Measurements from ENCODE around the gene SND1. TPM values are rescaled to one million over a fixed set of nuclear protein-coding genes. Genes with fewer than 3 reads are reported as not detected.

Gene SND1
- total RNA-seq, 2 donors from 2014 or later = 91.0 to 111 TPM

DNA sequence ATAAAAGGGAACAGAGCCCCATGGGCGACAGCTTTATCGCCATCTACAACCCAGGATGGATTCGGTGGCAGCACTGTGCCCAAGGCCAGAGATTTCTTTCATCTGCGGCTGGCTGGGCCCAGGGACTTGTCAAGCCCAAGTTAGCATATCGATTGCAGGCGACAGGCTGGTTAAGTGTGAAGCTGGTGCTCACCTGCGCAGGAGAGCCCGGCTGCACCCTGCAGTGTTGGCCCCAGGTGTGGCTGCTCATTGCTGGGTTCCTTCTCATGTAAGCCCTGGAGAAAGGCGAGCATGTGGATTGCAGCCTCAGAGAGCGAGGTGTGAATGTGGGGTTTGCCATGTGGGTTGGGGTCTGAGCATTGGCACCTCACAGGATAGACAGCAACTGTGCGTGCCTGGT lies 419.8 kb downstream of the SND1 start:
- no peak for DNase-seq (ENCODE audit: low spot score)
- H3K36me3 ChIP-seq = no peaks in the 10 kb centered on the region
- no peaks in the 10 kb centered on the region for H3K27me3 ChIP-seq (replicated peaks; ENCODE audit: insufficient read depth)
- no peak overlapping the region for H3K4me3 ChIP-seq
- no peak for ATAC-seq (ENCODE audit: insufficient number of reproducible peaks, low FRiP score, low read depth)
- H3K4me1 ChIP-seq (ENCODE audit: control insufficient read depth in 1 of 2, low read depth in 2 of 2) = no peaks in the 10 kb centered on the region
- TF ChIP-seq, protein P1, sequence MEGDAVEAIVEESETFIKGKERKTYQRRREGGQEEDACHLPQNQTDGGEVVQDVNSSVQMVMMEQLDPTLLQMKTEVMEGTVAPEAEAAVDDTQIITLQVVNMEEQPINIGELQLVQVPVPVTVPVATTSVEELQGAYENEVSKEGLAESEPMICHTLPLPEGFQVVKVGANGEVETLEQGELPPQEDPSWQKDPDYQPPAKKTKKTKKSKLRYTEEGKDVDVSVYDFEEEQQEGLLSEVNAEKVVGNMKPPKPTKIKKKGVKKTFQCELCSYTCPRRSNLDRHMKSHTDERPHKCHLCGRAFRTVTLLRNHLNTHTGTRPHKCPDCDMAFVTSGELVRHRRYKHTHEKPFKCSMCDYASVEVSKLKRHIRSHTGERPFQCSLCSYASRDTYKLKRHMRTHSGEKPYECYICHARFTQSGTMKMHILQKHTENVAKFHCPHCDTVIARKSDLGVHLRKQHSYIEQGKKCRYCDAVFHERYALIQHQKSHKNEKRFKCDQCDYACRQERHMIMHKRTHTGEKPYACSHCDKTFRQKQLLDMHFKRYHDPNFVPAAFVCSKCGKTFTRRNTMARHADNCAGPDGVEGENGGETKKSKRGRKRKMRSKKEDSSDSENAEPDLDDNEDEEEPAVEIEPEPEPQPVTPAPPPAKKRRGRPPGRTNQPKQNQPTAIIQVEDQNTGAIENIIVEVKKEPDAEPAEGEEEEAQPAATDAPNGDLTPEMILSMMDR (IDR thresholded peaks at IDR 0.05) = no peak
- no peaks in the 10 kb centered on the region for H3K9me3 ChIP-seq
- H3K27ac ChIP-seq = no peak overlapping the region

DNA sequence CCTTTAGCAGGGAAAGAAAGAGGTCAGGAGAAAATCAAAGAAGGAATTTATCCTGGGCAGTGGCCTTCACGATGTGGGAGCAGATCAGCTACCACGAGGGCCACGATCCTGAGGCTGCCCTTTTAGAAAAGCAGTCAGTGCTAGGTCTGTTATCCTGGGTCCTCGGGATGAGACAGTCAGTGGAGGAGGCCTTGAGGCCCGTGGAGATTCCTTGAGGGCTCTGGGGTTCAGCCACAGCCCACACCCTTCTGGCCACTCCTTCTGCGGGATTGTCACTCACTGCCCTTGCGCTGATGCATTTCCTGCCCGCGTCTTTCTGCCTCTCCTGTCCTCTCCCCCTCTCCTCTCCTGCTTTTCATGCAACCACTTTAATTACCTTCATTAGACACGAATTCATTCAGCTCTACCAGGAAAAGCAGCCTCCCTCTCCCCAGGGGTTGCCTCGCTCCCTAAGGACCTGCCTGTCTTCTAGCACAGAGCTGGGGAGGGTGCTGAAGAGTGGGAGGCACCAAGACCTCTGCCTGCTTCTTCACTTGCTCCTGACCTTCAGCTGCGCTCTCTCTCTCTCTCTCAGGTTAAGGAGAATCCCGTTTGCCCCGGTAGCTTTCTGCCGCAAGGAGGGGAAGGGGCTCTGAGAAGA lies 421.8 kb downstream of the SND1 start:
- H3K4me1 ChIP-seq (ENCODE audit: control insufficient read depth in 1 of 2, low read depth in 2 of 2) = no peaks in the 10 kb centered on the region
- no peaks in the 10 kb centered on the region for H3K9me3 ChIP-seq
- peaks cover 11% of the 10 kb centered on the region for H3K36me3 ChIP-seq
- H3K27me3 ChIP-seq (replicated peaks; ENCODE audit: insufficient read depth) = no peaks in the 10 kb centered on the region
- no peak overlapping the region for H3K4me3 ChIP-seq
- ATAC-seq (ENCODE audit: insufficient number of reproducible peaks, low FRiP score, low read depth) (no peak), DNase-seq (ENCODE audit: low spot score) (no peak)
- H3K27ac ChIP-seq = no peak overlapping the region
- TF ChIP-seq, protein P1 (IDR thresholded peaks at IDR 0.05) = no peak

GRCh38 chr7:128074336-128074735 lies 422.3 kb downstream of the SND1 start:
- Histone ChIP-seq H3K36me3 (peaks cover 11% of the 10 kb centered on the region), H3K4me1 (ENCODE audit: control insufficient read depth in 1 of 2, low read depth in 2 of 2) (no peaks in the 10 kb centered on the region), H3K4me3 (no peak overlapping the region), H3K27ac (no peak overlapping the region), H3K27me3 (replicated peaks; ENCODE audit: insufficient read depth) (no peaks in the 10 kb centered on the region), H3K9me3 (no peaks in the 10 kb centered on the region)
- no peak for ATAC-seq (ENCODE audit: insufficient number of reproducible peaks, low FRiP score, low read depth)
- TF ChIP-seq, protein P1 (IDR thresholded peaks at IDR 0.05) = no peak
- no peak for DNase-seq (ENCODE audit: low spot score)

- Histone ChIP-seq H3K4me1 (ENCODE audit: control insufficient read depth in 1 of 2, low read depth in 2 of 2) (no peaks in the 10 kb centered on the region), H3K27me3 (replicated peaks; ENCODE audit: insufficient read depth) (no peaks in the 10 kb centered on the region), H3K36me3 (peaks cover 11% of the 10 kb centered on the region), H3K4me3 (no peak overlapping the region), H3K9me3 (no peaks in the 10 kb centered on the region), H3K27ac (no peak overlapping the region)
- TF ChIP-seq, protein P1 (IDR thresholded peaks at IDR 0.05) = no peak
- ATAC-seq (ENCODE audit: insufficient number of reproducible peaks, low FRiP score, low read depth) = no peak
- no peak for DNase-seq (ENCODE audit: low spot score)
These were observed 422.7 kb downstream of the SND1 start for GRCh38 chr7:128074736-128075135.

DNA sequence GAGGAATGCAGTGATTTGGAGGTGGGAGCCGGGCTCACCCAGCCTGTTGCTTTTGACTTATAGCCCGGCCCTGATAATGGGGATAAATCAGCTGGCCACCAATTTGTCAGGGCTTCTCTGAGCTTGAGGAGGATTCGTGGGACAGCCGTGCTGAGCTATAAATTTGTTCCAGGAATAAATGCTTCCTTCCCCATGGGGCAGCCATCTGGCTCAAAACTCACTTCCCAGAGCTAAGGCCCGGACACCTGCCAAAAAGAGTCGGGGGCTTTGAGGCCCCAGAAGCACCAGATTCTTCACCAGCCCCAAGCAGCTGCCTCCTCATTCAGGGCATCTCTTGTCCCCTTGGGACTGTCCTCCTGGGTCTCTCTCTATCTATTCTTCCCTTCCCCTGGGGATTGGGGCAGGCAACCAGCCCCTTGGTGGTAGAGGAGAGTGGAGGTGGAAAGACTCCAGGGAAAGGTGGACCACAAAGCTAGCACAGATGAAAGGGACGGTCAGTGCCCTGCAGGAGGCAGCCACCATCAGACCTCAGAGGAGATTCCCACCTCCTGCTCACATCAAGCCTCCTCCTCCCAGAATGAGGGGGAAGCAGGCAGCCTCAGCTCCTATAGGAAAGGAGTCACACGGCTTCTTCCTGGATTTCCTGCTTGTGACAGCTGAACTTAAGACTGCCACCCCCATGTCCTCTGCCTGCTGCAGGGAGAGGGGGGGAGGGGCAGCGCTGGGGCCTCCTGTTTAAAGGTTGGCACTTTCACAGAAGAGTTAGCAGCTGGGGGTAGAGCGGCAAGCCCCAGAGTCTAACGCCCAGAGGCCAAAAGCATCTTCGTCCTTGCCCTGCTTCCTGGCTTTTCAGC lies 423.5 kb downstream of the SND1 start:
- H3K9me3 ChIP-seq = no peaks in the 10 kb centered on the region
- DNase-seq (ENCODE audit: low spot score) = no peak
- no peaks in the 10 kb centered on the region for H3K4me1 ChIP-seq (ENCODE audit: control insufficient read depth in 1 of 2, low read depth in 2 of 2)
- no peak for ATAC-seq (ENCODE audit: insufficient number of reproducible peaks, low FRiP score, low read depth)
- peaks cover 11% of the 10 kb centered on the region for H3K36me3 ChIP-seq
- H3K4me3 ChIP-seq = no peak overlapping the region
- H3K27me3 ChIP-seq (replicated peaks; ENCODE audit: insufficient read depth) = no peaks in the 10 kb centered on the region
- no peak overlapping the region for H3K27ac ChIP-seq
- TF ChIP-seq, protein P1 (IDR thresholded peaks at IDR 0.05) = no peak
